ENCODE results near the gene SMARCD1.

The SMARCD1 gene

GRCh38 chr12:50055831-50056638 is 29.1 kb upstream of the SMARCD1 start:
- in situ Hi-C loops (cut with MboI; ENCODE audit: low sequenced_read_pairs), result loop anchor here (25.0 kb wide), 1 partner anchor 94 kb away; the partner anchor contains the start of genes AQP2, AQP5 and AQP6

GRCh38 chr12:50056639-50056976 is 28.5 kb upstream of the SMARCD1 start:
- in situ Hi-C loops (cut with MboI; ENCODE audit: low sequenced_read_pairs), result loop anchor here (25.0 kb wide), 1 partner anchor 94 kb away; the partner anchor contains the start of genes AQP2, AQP5 and AQP6

GRCh38 chr12:50057000-50057841 is 27.9 kb upstream of the SMARCD1 start, which contains the start of gene ASIC1:
Gene ASIC1, plus strand, starts transcription at chr12:50057596. Its CDS starts 1,171 bp downstream, at chr12:50058767.
- in situ Hi-C loops (cut with MboI; ENCODE audit: low sequenced_read_pairs), result loop anchor here (25.0 kb wide), 1 partner anchor 95 kb away; the partner anchor contains the start of genes AQP2, AQP5 and AQP6

- in situ Hi-C loops (cut with MboI; ENCODE audit: low sequenced_read_pairs), result loop anchor here (25.0 kb wide), 1 partner anchor 96 kb away; the partner anchor contains the start of genes AQP2, AQP5 and AQP6
These were observed 27.1 kb upstream of the SMARCD1 start for GRCh38 chr12:50057896-50058670.

- in situ Hi-C loops (cut with MboI; ENCODE audit: low sequenced_read_pairs), result loop anchor here (25.0 kb wide), 1 partner anchor 97 kb away; the partner anchor contains the start of genes AQP2, AQP5 and AQP6
These were observed 26.3 kb upstream of the SMARCD1 start for GRCh38 chr12:50058743-50059312.

GRCh38 chr12:50059440-50060119 is 25.6 kb upstream of the SMARCD1 start:
- in situ Hi-C loops (cut with MboI; ENCODE audit: low sequenced_read_pairs), result loop anchor here (25.0 kb wide), 1 partner anchor 97 kb away; the partner anchor contains the start of genes AQP2, AQP5 and AQP6

- in situ Hi-C loops (cut with MboI; ENCODE audit: low sequenced_read_pairs), result loop anchor here (25.0 kb wide), 1 partner anchor 98 kb away; the partner anchor contains the start of genes AQP2, AQP5 and AQP6
These were observed 25.0 kb upstream of the SMARCD1 start for GRCh38 chr12:50060120-50060468.

- in situ Hi-C loops (cut with MboI; ENCODE audit: low sequenced_read_pairs), result loop anchor here (25.0 kb wide), 1 partner anchor 99 kb away; the partner anchor contains the start of genes AQP2, AQP5 and AQP6
These were observed 24.0 kb upstream of the SMARCD1 start for GRCh38 chr12:50061171-50061570.

- in situ Hi-C loops (cut with MboI; ENCODE audit: low sequenced_read_pairs), result loop anchor here (25.0 kb wide), 1 partner anchor 100 kb away; the partner anchor contains the start of genes AQP2, AQP5 and AQP6
These were observed 23.0 kb upstream of the SMARCD1 start for GRCh38 chr12:50061946-50062686.

- in situ Hi-C loops (cut with MboI; ENCODE audit: low sequenced_read_pairs), result loop anchor here (25.0 kb wide), 1 partner anchor 101 kb away; the partner anchor contains the start of genes AQP2, AQP5 and AQP6
These were observed 22.2 kb upstream of the SMARCD1 start for GRCh38 chr12:50062728-50063460.

- in situ Hi-C loops (cut with MboI; ENCODE audit: low sequenced_read_pairs), result loop anchor here (25.0 kb wide), 1 partner anchor 104 kb away; the partner anchor contains the start of genes AQP2, AQP5 and AQP6
These were observed 19.3 kb upstream of the SMARCD1 start for GRCh38 chr12:50065726-50066310.

GRCh38 chr12:50066402-50066801 is 18.7 kb upstream of the SMARCD1 start:
- in situ Hi-C loops (cut with MboI; ENCODE audit: low sequenced_read_pairs), result loop anchor here (25.0 kb wide), 1 partner anchor 104 kb away; the partner anchor contains the start of genes AQP2, AQP5 and AQP6

- in situ Hi-C loops (cut with MboI; ENCODE audit: low sequenced_read_pairs), result loop anchor here (25.0 kb wide), 1 partner anchor 107 kb away; the partner anchor contains the start of genes AQP2, AQP5 and AQP6
These were observed 16.1 kb upstream of the SMARCD1 start for GRCh38 chr12:50069069-50069468.

- in situ Hi-C loops (cut with MboI; ENCODE audit: low sequenced_read_pairs), result loop anchor here (25.0 kb wide), 1 partner anchor 107 kb away; the partner anchor contains the start of genes AQP2, AQP5 and AQP6
These were observed 15.6 kb upstream of the SMARCD1 start for GRCh38 chr12:50069539-50069938.

- in situ Hi-C loops (cut with MboI; ENCODE audit: low sequenced_read_pairs), result loop anchor here (10.0 to 25.0 kb wide), 2 partner anchors 104 to 108 kb away; partner anchors contain the start of genes AQP2, AQP5 and AQP6
These were observed 14.7 kb upstream of the SMARCD1 start for GRCh38 chr12:50070314-50071060.
